ENCODE results near the gene SEPSECS.

Gene SEPSECS

GRCh38 chr4:25155947-25156346, 4.3 kb downstream of the SEPSECS start:
- no peak for DNase-seq (ENCODE audit: low read depth in 2 of 2)

- no peak for DNase-seq (ENCODE audit: low read depth in 2 of 2)
Observed at GRCh38 chr4:25154594-25155265, 5.5 kb downstream of the SEPSECS start.

DNA sequence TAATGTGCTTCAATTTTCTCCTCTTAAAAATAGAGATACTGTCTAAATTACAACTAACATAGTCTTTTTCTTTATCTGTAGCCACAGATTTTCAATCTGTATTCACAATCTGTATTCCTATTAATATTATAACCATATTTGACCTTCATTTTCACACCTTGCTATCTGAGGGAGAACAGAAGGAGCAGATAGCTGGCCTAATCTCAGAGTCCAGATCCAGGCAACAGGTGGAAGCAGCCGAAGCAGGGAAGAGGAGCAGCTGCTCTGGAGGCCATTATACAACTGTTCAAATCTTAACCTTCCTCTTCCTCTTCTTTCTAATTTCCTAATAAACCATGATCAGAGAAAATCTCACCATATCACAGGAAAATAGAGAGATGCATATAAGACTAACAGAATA, 14.2 kb downstream of the SEPSECS start:
- DNase-seq (ENCODE audit: low read depth in 2 of 2): no peak

- no peak for DNase-seq (ENCODE audit: low read depth in 2 of 2)
Observed at GRCh38 chr4:25144870-25145481, 15.3 kb downstream of the SEPSECS start.

DNA sequence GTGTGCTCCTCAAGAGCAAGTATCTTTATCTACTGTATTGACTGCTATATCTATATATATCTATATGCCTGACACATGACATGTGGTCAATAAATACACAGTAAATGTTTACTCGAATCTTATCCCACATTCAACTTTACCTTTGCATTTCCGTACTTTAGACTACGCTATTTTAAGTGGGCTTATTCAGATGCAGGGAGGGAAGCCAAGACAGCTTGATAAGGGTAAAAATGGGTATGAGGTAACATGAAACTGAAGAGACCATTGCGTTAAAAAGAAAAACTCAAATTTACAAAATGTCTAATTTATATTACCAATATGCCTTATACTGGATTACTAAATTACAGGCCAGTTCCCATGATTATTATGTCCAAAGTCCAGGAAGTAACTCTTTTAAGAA, 17.8 kb downstream of the SEPSECS start:
- no peak for DNase-seq (ENCODE audit: low read depth in 2 of 2)

DNA sequence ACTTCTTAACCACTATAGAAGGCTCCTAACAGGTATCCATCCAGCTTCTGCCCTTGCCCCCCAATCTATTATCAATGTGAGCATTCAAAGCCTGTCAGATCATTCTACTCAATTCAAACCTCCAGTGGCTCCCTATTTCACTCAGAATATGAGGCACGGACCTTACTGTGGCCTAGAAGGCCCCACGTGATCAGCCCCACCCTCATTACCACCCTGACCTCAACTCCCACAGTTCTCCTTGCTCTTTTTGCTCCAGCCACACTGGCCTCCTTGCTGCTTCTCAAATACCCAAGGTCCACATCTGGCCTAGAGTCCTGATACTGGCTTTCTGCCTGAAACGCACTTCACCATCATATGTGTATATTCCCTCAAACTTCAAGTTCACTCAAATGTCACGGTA, 18.7 kb downstream of the SEPSECS start:
- DNase-seq (ENCODE audit: low read depth in 2 of 2): no peak

- DNase-seq (ENCODE audit: low read depth in 2 of 2): no peak
Observed at GRCh38 chr4:25133132-25133531, 27.1 kb downstream of the SEPSECS start.

GRCh38 chr4:25131926-25132325, 28.3 kb downstream of the SEPSECS start:
- no peak for DNase-seq (ENCODE audit: low read depth in 2 of 2)

DNA sequence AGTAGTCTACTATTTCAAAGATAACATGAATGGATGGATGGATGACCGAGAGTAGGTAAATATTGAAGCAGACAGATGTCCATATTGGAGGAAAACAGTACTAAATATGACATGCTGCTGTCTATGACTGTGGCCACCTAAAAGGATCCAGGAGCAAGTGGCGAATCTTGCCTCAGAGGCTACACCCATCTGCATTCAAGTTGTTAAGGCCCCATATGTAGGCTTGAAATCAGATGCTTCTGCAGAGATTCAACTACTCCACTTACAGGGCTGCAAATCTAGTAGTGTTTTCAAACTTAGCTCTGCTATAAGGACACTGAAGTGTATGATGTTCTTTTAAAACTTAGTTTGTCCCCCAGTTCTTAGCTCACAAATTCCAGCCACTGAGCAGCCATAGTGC, 28.9 kb downstream of the SEPSECS start:
- no peak for DNase-seq (ENCODE audit: low read depth in 2 of 2)

GRCh38 chr4:25129917-25130316, 30.3 kb downstream of the SEPSECS start:
- no peak for DNase-seq (ENCODE audit: low read depth in 2 of 2)

DNA sequence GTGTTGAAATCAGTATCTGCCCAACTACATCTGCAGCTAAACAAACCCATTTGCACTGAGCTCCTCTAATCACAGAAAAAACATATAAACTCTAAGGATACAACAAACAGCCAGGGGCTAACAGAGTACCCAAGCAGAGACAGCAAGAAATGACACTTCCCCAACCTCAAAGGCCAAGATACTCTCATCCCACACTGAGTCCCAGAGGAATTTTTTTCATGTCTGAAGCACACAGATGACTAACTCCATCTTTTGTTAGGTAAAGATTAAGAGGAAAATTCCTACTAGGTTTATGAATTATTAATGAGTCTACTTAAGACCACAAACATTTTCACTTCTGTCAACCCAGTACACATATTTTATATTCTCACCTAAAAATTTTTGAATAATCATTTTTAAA, 31.6 kb downstream of the SEPSECS start:
- no peak for DNase-seq (ENCODE audit: low read depth in 2 of 2)

- DNase-seq (ENCODE audit: low read depth in 2 of 2): no peak
Observed at GRCh38 chr4:25123236-25123635, 37.0 kb downstream of the SEPSECS start.

- DNase-seq (ENCODE audit: low read depth in 2 of 2): no peak
Observed at GRCh38 chr4:25120146-25120940, 39.9 kb downstream of the SEPSECS start.

DNA sequence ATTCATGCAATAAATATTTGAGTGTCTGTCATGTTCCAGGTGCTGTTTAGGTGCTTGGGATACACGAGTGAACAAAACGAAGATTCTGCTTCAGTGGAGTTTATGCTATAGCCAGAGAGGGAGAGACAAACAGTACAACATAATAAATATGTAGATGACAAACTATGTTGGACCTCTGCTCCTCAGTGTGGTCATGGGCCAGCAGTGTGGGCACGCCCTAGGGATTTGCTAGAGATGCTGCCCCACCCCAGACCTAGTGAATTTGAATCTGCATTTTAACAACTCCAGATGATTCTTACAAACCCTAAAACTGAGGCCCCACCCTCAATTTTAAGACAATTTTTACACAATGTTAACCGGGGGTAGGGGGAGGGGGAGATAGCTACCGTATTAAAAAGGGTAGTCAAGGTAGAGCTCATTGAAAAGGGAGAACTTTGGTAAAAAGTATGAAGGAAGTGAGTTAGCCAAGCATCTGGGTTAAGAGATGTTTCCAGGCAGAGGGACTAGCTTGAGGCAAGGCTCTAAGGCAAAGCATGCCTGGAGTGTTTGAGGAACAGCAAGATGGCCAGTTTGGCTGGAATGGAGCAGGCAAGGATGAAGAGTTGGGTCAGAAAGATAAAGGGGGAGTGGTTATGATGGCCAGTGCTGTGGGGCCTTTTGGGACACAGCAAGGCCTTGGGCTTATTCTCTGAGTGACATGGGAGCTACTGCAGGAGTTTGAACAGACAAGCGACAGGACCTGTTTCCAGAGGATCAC, 42.4 kb downstream of the SEPSECS start:
- no peak for DNase-seq (ENCODE audit: low read depth in 2 of 2)

GRCh38 chr4:25117274-25117673, 43.0 kb downstream of the SEPSECS start:
- DNase-seq (ENCODE audit: low read depth in 2 of 2): no peak

GRCh38 chr4:25113915-25114904, 46.0 kb downstream of the SEPSECS start:
- no peak for DNase-seq (ENCODE audit: low read depth in 2 of 2)

GRCh38 chr4:25112995-25113380, 47.3 kb downstream of the SEPSECS start:
- no peak for DNase-seq (ENCODE audit: low read depth in 2 of 2)

DNA sequence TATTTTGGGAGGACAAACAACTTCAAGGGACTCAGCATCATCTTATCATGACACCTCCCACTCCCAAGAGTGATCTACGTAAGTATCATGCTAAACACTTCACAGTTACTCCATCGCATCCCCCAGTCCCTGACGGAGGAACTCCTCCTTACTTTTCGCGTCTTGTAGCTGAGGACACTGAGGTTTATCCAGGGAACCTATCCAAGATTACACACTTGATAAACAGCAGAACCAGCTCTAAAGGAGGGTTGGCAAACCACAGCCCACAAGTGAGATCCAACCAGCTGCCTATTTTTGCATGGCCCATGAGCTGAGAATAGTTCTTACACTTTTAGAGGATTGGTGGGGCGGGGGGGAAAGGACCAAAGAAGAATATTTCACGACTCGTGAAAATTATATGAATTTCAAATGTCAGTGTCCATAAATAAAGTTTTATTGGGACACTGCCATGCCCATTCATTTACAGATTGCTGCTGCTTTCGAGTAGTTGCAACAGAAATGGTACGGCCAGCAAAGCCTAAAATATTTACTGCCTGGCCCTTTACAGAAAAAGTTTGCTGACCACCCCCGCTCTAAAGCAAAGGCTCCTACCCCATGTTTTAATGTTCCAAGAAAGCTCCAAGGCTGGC, 47.8 kb downstream of the SEPSECS start:
- no peak for DNase-seq (ENCODE audit: low read depth in 2 of 2)

GRCh38 chr4:25111648-25112196, 48.5 kb downstream of the SEPSECS start:
- DNase-seq (ENCODE audit: low read depth in 2 of 2): no peak
